Nephron (organoid): ENCODE results near the gene MACROD2.

Experiments
- H3K27ac Mint-ChIP-seq, 3 experiments: 2 replicates each; pipeline ENCODE4 v1.8.0; 2020; ENCODE audit warnings: mixed read lengths in 3 of 3, mild to moderate bottlenecking in 2 of 3, moderate library complexity in 1 of 3
- H3K27me3 Mint-ChIP-seq: 2 replicates; pipeline ENCODE4 v1.8.0; 2021; ENCODE audit warnings: low read depth, mild to moderate bottlenecking, moderate library complexity, mixed read lengths
- H3K36me3 Mint-ChIP-seq: 2 replicates; pipeline ENCODE4 v1.8.0; 2020; ENCODE audit warnings: low read depth, mixed read lengths
- H3K4me1 Mint-ChIP-seq: 2 replicates; pipeline ENCODE4 v1.8.0; 2020; ENCODE audit warnings: mixed read lengths
- H3K4me3 Mint-ChIP-seq, 3 experiments: 2 replicates each; pipeline ENCODE4 v1.8.0; 2020; ENCODE audit warnings: mild to moderate bottlenecking in 3 of 3, mixed read lengths in 3 of 3, moderate library complexity in 2 of 3
- H3K9me3 Mint-ChIP-seq: 2 replicates; pipeline ENCODE4 v1.8.0; 2020; ENCODE audit warnings: mixed read lengths
- CTCF ChIP-seq, 3 experiments: fragments of 200-600 bp; sonication (generic); IDR thresholded peaks; one replicate each; pipeline ENCODE4 v1.5.0; 2021; ENCODE audit warnings: antibody characterized with exemption in 3 of 3; ENCODE audit not compliant: unreplicated experiment in 3 of 3

Gene MACROD2

GRCh38 chr20:15419856-15420255 lies 1424.5 kb downstream of the MACROD2 start:
- Mint-ChIP-seq H3K27me3 (no peaks in the 10 kb centered on the region), H3K27ac (no peak overlapping the region), H3K4me3 (no peak overlapping the region), H3K4me1 (no peaks in the 10 kb centered on the region), H3K9me3 (no peaks in the 10 kb centered on the region), H3K36me3 (no peaks in the 10 kb centered on the region)
- TF ChIP-seq CTCF (IDR thresholded peaks at IDR 0.05; ENCODE audit: unreplicated experiment in 3 of 3) = no peak

GRCh38 chr20:15422966-15423365 lies 1427.7 kb downstream of the MACROD2 start:
- Mint-ChIP-seq H3K4me1 (no peaks in the 10 kb centered on the region), H3K9me3 (peaks cover 12% of the 10 kb centered on the region), H3K27me3 (no peaks in the 10 kb centered on the region), H3K4me3 (no peak overlapping the region), H3K27ac (no peak overlapping the region), H3K36me3 (no peaks in the 10 kb centered on the region)
- no peak for TF ChIP-seq CTCF (IDR thresholded peaks at IDR 0.05; ENCODE audit: unreplicated experiment in 3 of 3)

- Mint-ChIP-seq H3K36me3 (peaks cover under 1% of the 10 kb centered on the region), H3K4me1 (peaks cover 15% of the 10 kb centered on the region), H3K27ac (no peak overlapping the region), H3K27me3 (no peaks in the 10 kb centered on the region), H3K9me3 (peaks cover 16% of the 10 kb centered on the region), H3K4me3 (no peak overlapping the region)
- no peak for TF ChIP-seq CTCF (IDR thresholded peaks at IDR 0.05; ENCODE audit: unreplicated experiment in 3 of 3)
Observed at GRCh38 chr20:15439551-15439950, 1444.2 kb downstream of the MACROD2 start.

GRCh38 chr20:15440049-15440820 lies 1444.9 kb downstream of the MACROD2 start:
- H3K4me3 Mint-ChIP-seq = no peak overlapping the region
- peaks cover 14% of the 10 kb centered on the region for H3K9me3 Mint-ChIP-seq

GRCh38 chr20:15445056-15445840 lies 1449.9 kb downstream of the MACROD2 start:
- Mint-ChIP-seq H3K27ac (peak overlapping the region; percentile 6 to 39 (median 32)), H3K36me3 (no peaks in the 10 kb centered on the region), H3K9me3 (no peaks in the 10 kb centered on the region), H3K4me3 (no peak overlapping the region), H3K27me3 (peaks cover 5% of the 10 kb centered on the region), H3K4me1 (peaks cover 30% of the 10 kb centered on the region)
- TF ChIP-seq CTCF (IDR thresholded peaks at IDR 0.05; ENCODE audit: unreplicated experiment in 3 of 3) = no peak

More at GRCh38 chr20:15440049-15440820, 1444.9 kb downstream of the MACROD2 start:
- Mint-ChIP-seq H3K4me1 (peaks cover 18% of the 10 kb centered on the region), H3K27me3 (no peaks in the 10 kb centered on the region), H3K27ac (peak overlapping the region in 1 of 3 experiments; percentile 13), H3K36me3 (no peaks in the 10 kb centered on the region)
- TF ChIP-seq CTCF (IDR thresholded peaks at IDR 0.05; ENCODE audit: unreplicated experiment in 3 of 3) = no peak
